ENCODE data around the gene NOXRED1.
"Not testable (repeated sequence)": the region's sequence is repeated elsewhere in the genome, so short reads cannot be mapped to it uniquely, and the experiment has no call there.

NOXRED1 gene

GRCh38 chr14:77423423-77423822 is at the start of gene NOXRED1:
Gene NOXRED1 (minus strand): TSS chr14:77423523. CDS start chr14:77422889, 634 bp downstream.
- no peak for DNase-seq (ENCODE audit: low spot score)

GRCh38 chr14:77470224-77470870 is 47.0 kb upstream of the NOXRED1 start:
- DNase-seq (ENCODE audit: low spot score): no peak

GRCh38 chr14:77469539-77469938 is 46.2 kb upstream of the NOXRED1 start:
- DNase-seq (ENCODE audit: low spot score): no peak

- DNase-seq (ENCODE audit: low spot score): no peak
Observed at GRCh38 chr14:77469067-77469505, 45.8 kb upstream of the NOXRED1 start.

- no peak for DNase-seq (ENCODE audit: low spot score)
Observed at GRCh38 chr14:77467801-77468200, 44.5 kb upstream of the NOXRED1 start.

GRCh38 chr14:77459072-77459723 is 35.9 kb upstream of the NOXRED1 start:
- DNase-seq (ENCODE audit: low spot score): no peak

- DNase-seq (ENCODE audit: low spot score): no peak
Observed at GRCh38 chr14:77458249-77458950, 35.1 kb upstream of the NOXRED1 start.

- DNase-seq (ENCODE audit: low spot score): peak; percentile 96
Observed at GRCh38 chr14:77457522-77458248, 34.4 kb upstream of the NOXRED1 start, which contains the start of the genes AHSA1 and VIPAS39. Gene AHSA1 (plus strand): TSS chr14:77458093. CDS start chr14:77458190, 97 bp downstream. Gene VIPAS39 (minus strand): TSS chr14:77457601. CDS start chr14:77454102, 3,499 bp downstream.

GRCh38 chr14:77457115-77457521 is 33.8 kb upstream of the NOXRED1 start:
- DNase-seq (ENCODE audit: low spot score): no peak

- DNase-seq (ENCODE audit: low spot score): no peak
Observed at GRCh38 chr14:77455966-77456640, 32.8 kb upstream of the NOXRED1 start.

GRCh38 chr14:77442196-77442595 is 18.9 kb upstream of the NOXRED1 start:
- DNase-seq (ENCODE audit: low spot score): no peak

- no peak for DNase-seq (ENCODE audit: low spot score)
Observed at GRCh38 chr14:77439861-77440260, 16.5 kb upstream of the NOXRED1 start.

- DNase-seq (ENCODE audit: low spot score): no peak
Observed at GRCh38 chr14:77438596-77438995, 15.3 kb upstream of the NOXRED1 start.

GRCh38 chr14:77436042-77436441 is 12.7 kb upstream of the NOXRED1 start:
- DNase-seq (ENCODE audit: low spot score): no peak

- DNase-seq (ENCODE audit: low spot score): no peak
Observed at GRCh38 chr14:77426396-77426795, 3.1 kb upstream of the NOXRED1 start.

GRCh38 chr14:77424862-77425261 is 1.5 kb upstream of the NOXRED1 start:
- DNase-seq (ENCODE audit: low spot score): no peak

- no peak for DNase-seq (ENCODE audit: low spot score)
Observed at GRCh38 chr14:77421201-77421600, 2.1 kb downstream of the NOXRED1 start.

- DNase-seq (ENCODE audit: low spot score): no peak
Observed at GRCh38 chr14:77416836-77417235, 6.5 kb downstream of the NOXRED1 start.

GRCh38 chr14:77416098-77416497 is 7.2 kb downstream of the NOXRED1 start:
- DNase-seq (ENCODE audit: low spot score): not testable (repeated sequence)

- not testable (repeated sequence) for DNase-seq (ENCODE audit: low spot score)
Observed at GRCh38 chr14:77415403-77416030, 7.8 kb downstream of the NOXRED1 start.

GRCh38 chr14:77409131-77409533 is 14.2 kb downstream of the NOXRED1 start:
- DNase-seq (ENCODE audit: low spot score): no peak
